GM21528 (cell line): ENCODE results near the gene LRRC45.

Source experiments
- ATAC-seq: cut with Tn5 transposase; IDR thresholded peaks from one replicate; pipeline ENCODE4 v1.9.1; 2021; ENCODE audit warnings: mild to moderate bottlenecking, moderate library complexity; ENCODE audit not compliant: unreplicated experiment, low FRiP score

Gene LRRC45

GRCh38 chr17:82018152-82018988 lies 4.7 kb upstream of the LRRC45 start:
- ATAC-seq = no peak

- ATAC-seq = no peak
Measured at GRCh38 chr17:82018989-82019689, 4.0 kb upstream of the LRRC45 start.

- no peak for ATAC-seq
Measured at GRCh38 chr17:82019690-82020571, 3.2 kb upstream of the LRRC45 start.

- ATAC-seq = no peak
Measured at GRCh38 chr17:82020572-82021106, 2.5 kb upstream of the LRRC45 start.

GRCh38 chr17:82021107-82021899 lies 1.8 kb upstream of the LRRC45 start:
- no peak for ATAC-seq

- no peak for ATAC-seq
Measured at GRCh38 chr17:82021900-82022309, 1.2 kb upstream of the LRRC45 start.

- ATAC-seq = peak; percentile 1
Measured at GRCh38 chr17:82022310-82022980, 660 bp upstream of the LRRC45 start, which contains the start of gene CENPX. CENPX (minus strand) TSS chr17:82022878; CDS start chr17:82022861, 17 bp downstream.

GRCh38 chr17:82023447-82024241 lies 539 bp downstream of the LRRC45 start:
- peak; percentile 0 for ATAC-seq

- ATAC-seq = no peak
Measured at GRCh38 chr17:82024859-82025258, 1.8 kb downstream of the LRRC45 start.

GRCh38 chr17:82025401-82026107 lies 2.4 kb downstream of the LRRC45 start:
- no peak for ATAC-seq

GRCh38 chr17:82028246-82028645 lies 5.1 kb downstream of the LRRC45 start:
- ATAC-seq = no peak

GRCh38 chr17:82028966-82029365 lies 5.9 kb downstream of the LRRC45 start:
- no peak for ATAC-seq

- no peak for ATAC-seq
Measured at GRCh38 chr17:82029391-82029790, 6.3 kb downstream of the LRRC45 start.

- no peak for ATAC-seq
Measured at GRCh38 chr17:82029990-82030469, 6.9 kb downstream of the LRRC45 start.

GRCh38 chr17:82030470-82031302 lies 7.6 kb downstream of the LRRC45 start:
- ATAC-seq = no peak

- no peak for ATAC-seq
Measured at GRCh38 chr17:82031303-82031884, 8.3 kb downstream of the LRRC45 start, which contains the start of gene RAC3. RAC3 (plus strand) TSS chr17:82031678; CDS start chr17:82031762, 84 bp downstream.
